ENCODE measurements around the gene VPS37C. TPM values are rescaled to one million over a fixed set of nuclear protein-coding genes. Genes with fewer than 3 reads are reported as not detected.
"Not testable (repeated sequence)": the region's sequence is repeated elsewhere in the genome, so short reads cannot be mapped to it uniquely, and the experiment has no call there.

Gene VPS37C
- total RNA-seq, 2 donors from 2014 or later, result 23.0 to 32.7 TPM

- no peak for ATAC-seq (ENCODE audit: insufficient number of reproducible peaks, low FRiP score, low read depth)
- Histone ChIP-seq H3K4me3 (no peak overlapping the region), H3K4me1 (ENCODE audit: control insufficient read depth in 1 of 2, low read depth in 2 of 2) (no peaks in the 10 kb centered on the region), H3K36me3 (no peaks in the 10 kb centered on the region), H3K9me3 (no peaks in the 10 kb centered on the region), H3K27me3 (replicated peaks; ENCODE audit: insufficient read depth) (no peaks in the 10 kb centered on the region), H3K27ac (no peak overlapping the region)
- no peak for DNase-seq (ENCODE audit: low spot score)
- TF ChIP-seq CTCF (IDR thresholded peaks at IDR 0.05), result no peak
These were observed 56.3 kb downstream of the VPS37C start for GRCh38 chr11:61104963-61105362.

DNA sequence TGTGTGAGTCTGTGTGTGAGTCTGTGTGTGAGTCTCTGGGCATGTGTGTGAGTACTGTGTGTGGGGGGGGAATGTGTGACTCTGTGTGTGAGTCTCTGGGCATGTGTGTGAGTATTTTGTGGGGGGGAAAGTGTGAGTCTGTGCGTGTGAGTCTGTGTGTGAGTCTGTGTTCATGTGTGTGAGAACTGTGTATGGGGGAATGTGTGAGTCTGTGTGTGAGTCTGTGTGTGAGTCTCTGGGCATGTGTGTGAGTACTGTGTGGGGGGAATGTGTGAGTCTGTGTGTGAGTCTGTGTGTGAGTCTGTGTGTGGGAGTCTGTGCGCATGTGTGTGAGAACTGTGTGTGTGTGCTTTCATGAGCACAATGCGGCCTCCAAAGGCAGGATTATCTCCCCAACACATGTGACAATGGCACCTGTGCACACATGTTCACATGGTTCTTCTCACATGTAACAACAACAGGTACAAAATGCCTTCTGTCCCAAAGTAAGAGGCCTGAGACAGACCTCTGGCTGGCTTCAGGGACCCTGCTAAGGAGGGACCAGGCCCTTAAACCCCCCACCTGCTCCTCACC lies 57.3 kb downstream of the VPS37C start:
- Histone ChIP-seq H3K4me1 (ENCODE audit: control insufficient read depth in 1 of 2, low read depth in 2 of 2) (no peaks in the 10 kb centered on the region), H3K9me3 (no peaks in the 10 kb centered on the region), H3K27ac (no peak overlapping the region), H3K27me3 (replicated peaks; ENCODE audit: insufficient read depth) (no peaks in the 10 kb centered on the region), H3K36me3 (no peaks in the 10 kb centered on the region), H3K4me3 (no peak overlapping the region)
- TF ChIP-seq CTCF (IDR thresholded peaks at IDR 0.05), result no peak
- DNase-seq (ENCODE audit: low spot score) (no peak), ATAC-seq (ENCODE audit: insufficient number of reproducible peaks, low FRiP score, low read depth) (no peak)

GRCh38 chr11:61102667-61103571 lies 58.3 kb downstream of the VPS37C start:
- Histone ChIP-seq H3K9me3 (no peaks in the 10 kb centered on the region), H3K4me3 (peak overlapping the region; percentile 12), H3K4me1 (ENCODE audit: control insufficient read depth in 1 of 2, low read depth in 2 of 2) (no peaks in the 10 kb centered on the region), H3K36me3 (no peaks in the 10 kb centered on the region), H3K27me3 (replicated peaks; ENCODE audit: insufficient read depth) (no peaks in the 10 kb centered on the region), H3K27ac (no peak overlapping the region)
- DNase-seq (ENCODE audit: low spot score) (no peak), ATAC-seq (ENCODE audit: insufficient number of reproducible peaks, low FRiP score, low read depth) (no peak)
- no peak for TF ChIP-seq CTCF (IDR thresholded peaks at IDR 0.05)

DNA sequence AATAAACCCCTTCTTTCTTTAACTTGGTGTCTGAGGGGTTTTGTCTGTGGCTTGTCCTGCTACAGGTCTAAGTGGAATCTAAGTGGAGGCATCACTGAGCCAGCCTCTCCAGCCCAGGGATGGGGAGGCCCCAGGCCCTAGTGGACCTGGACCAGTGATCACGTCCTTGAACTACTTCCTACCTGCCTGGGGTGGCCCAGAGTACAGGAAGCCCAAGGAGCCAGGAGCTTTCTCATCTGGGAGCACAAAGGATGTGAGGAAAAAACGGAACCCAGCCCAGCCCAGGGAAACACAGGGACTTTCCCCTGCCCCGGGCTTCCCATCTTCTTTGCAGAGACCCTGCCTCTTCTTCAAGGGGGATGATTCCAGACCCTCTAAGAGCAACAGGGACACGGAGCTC lies 62.4 kb downstream of the VPS37C start:
- H3K27me3 ChIP-seq (replicated peaks; ENCODE audit: insufficient read depth), result no peaks in the 10 kb centered on the region
- DNase-seq (ENCODE audit: low spot score) (no peak), ATAC-seq (ENCODE audit: insufficient number of reproducible peaks, low FRiP score, low read depth) (no peak)
- H3K36me3 ChIP-seq, result no peaks in the 10 kb centered on the region
- H3K4me1 ChIP-seq (ENCODE audit: control insufficient read depth in 1 of 2, low read depth in 2 of 2), result no peaks in the 10 kb centered on the region
- H3K4me3 ChIP-seq, result no peak overlapping the region
- no peak overlapping the region for H3K27ac ChIP-seq
- no peaks in the 10 kb centered on the region for H3K9me3 ChIP-seq
- no peak for TF ChIP-seq CTCF (IDR thresholded peaks at IDR 0.05)

GRCh38 chr11:61098261-61098660 lies 63.0 kb downstream of the VPS37C start:
- H3K27me3 ChIP-seq (replicated peaks; ENCODE audit: insufficient read depth); DNase-seq (ENCODE audit: low spot score); H3K4me3 ChIP-seq; H3K27ac ChIP-seq; H3K9me3 ChIP-seq; H3K36me3 ChIP-seq; ATAC-seq (ENCODE audit: insufficient number of reproducible peaks, low FRiP score, low read depth); H3K4me1 ChIP-seq (ENCODE audit: control insufficient read depth in 1 of 2, low read depth in 2 of 2): not testable (repeated sequence)

Measured in thoracic aorta (tissue), 2 donors.